T-helper 2 cell (primary cell): ENCODE results near the gene SERPINA6.
"Not testable (repeated sequence)": the region's sequence is repeated elsewhere in the genome, so short reads cannot be mapped to it uniquely, and the experiment has no call there.

Experiments used
- DNase-seq, 5 experiments: peaks; one replicate each; pipeline versions ENCODE4 v3.0.0 to v3.0.0-alpha.2; 2012 to 2022
- total RNA-seq, 2 donors: gene quantifications; one replicate each; lab custom pipeline; 2026; lab: John Stamatoyannopoulos, UW

The SERPINA6 gene
- total RNA-seq = 0 reads per million in 2 donors

- no peak for DNase-seq
Observed at GRCh38 chr14:94322648-94323570, at the start of gene SERPINA6. TSS of gene SERPINA6 (minus strand) at chr14:94323336. CDS start at chr14:94314648, 8,688 bp downstream.

- DNase-seq = no peak
Observed at GRCh38 chr14:94372021-94372605, 49.0 kb upstream of the SERPINA6 start.

- DNase-seq = no peak
Observed at GRCh38 chr14:94370524-94370910, 47.4 kb upstream of the SERPINA6 start.

GRCh38 chr14:94369766-94370523 is 46.8 kb upstream of the SERPINA6 start:
- DNase-seq = not testable (repeated sequence)

- no peak for DNase-seq
Observed at GRCh38 chr14:94368956-94369355, 45.8 kb upstream of the SERPINA6 start.

GRCh38 chr14:94368243-94368590 is 45.1 kb upstream of the SERPINA6 start:
- DNase-seq = no peak

- no peak for DNase-seq
Observed at GRCh38 chr14:94367347-94368242, 44.5 kb upstream of the SERPINA6 start.

GRCh38 chr14:94366146-94366915 is 43.2 kb upstream of the SERPINA6 start, which contains the start of gene SERPINA2:
TSS of gene SERPINA2 (minus strand) at chr14:94366698.
- no peak for DNase-seq

- DNase-seq = no peak
Observed at GRCh38 chr14:94365624-94366023, 42.5 kb upstream of the SERPINA6 start.

GRCh38 chr14:94364964-94365363 is 41.8 kb upstream of the SERPINA6 start:
- DNase-seq = no peak

GRCh38 chr14:94364037-94364436 is 40.9 kb upstream of the SERPINA6 start:
- no peak for DNase-seq

GRCh38 chr14:94363151-94363624 is 40.1 kb upstream of the SERPINA6 start:
- no peak for DNase-seq

- DNase-seq = no peak
Observed at GRCh38 chr14:94362614-94363133, 39.5 kb upstream of the SERPINA6 start.

GRCh38 chr14:94361682-94362081 is 38.5 kb upstream of the SERPINA6 start:
- DNase-seq = no peak

GRCh38 chr14:94360945-94361565 is 37.9 kb upstream of the SERPINA6 start:
- DNase-seq = no peak

- DNase-seq = no peak
Observed at GRCh38 chr14:94357166-94357565, 34.0 kb upstream of the SERPINA6 start.

- no peak for DNase-seq
Observed at GRCh38 chr14:94356379-94357056, 33.4 kb upstream of the SERPINA6 start.

- DNase-seq = no peak
Observed at GRCh38 chr14:94355191-94355794, 32.2 kb upstream of the SERPINA6 start.

GRCh38 chr14:94354638-94355185 is 31.6 kb upstream of the SERPINA6 start:
- no peak for DNase-seq
